ENCODE data around the gene NCAPG. TPM values are rescaled to one million over a fixed set of nuclear protein-coding genes. Genes with fewer than 3 reads are reported as not detected.

Gene NCAPG
- total RNA-seq, 1 donor from 2014 or later: 211 TPM

DNA sequence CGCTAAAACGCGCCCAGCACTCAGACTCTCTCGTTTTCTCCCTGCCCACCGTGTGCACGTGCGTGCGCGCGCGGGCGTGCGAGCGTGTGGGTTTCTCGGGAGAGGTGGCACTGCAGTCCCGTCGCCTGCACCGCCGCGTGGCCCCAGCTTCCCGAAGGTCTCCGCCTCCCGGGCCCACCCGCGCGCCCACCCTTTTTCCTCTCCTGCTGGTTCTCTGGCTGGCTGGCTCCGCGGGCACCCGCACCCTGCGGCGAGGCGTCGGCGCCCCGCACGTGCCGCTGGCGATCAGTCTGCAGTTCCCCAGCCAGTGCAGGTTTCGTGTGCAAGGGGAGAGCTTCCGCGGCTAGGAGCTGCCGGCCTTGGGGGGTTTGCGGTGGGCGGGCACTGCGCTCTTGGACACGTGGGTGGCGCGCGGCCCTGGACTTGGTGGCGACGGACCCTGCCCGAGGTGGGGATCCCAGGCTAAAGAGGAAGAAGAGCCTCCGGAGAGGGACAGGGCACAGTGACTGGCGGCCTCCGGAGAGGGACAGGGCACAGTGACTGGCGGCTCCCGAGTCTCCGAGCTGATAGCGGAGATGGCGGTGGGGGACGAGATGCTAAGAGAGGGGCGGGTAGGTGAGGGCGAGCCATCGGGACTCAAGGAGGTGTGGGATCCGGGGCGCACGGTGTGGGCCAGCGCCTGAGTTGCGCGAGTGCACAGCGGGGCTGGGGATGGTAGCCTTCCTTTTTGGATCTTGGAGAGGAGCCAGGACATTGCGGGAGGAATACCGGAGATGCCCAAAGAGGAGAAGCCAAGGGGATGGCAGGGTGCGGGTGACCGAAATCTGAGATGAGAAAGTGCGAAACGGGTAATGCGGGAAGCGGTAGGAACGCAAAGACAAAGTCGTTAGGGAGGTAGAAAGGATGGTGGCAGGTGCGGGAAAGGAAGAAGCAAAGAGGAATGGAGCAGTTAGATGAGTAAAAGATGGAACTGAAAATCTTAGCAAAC, 29.2 kb upstream of the NCAPG start, which contains the start of gene FAM184B:
FAM184B (minus strand) TSS at position 322 of the 988 bp plus-strand sequence. CDS start 322 bp downstream, outside the sequence.
- peak within 1 kb of the TSS; percentile 82 for H3K4me3 Mint-ChIP-seq
- H3K36me3 Mint-ChIP-seq: peaks cover 2% of the 10 kb centered on the region
- Histone ChIP-seq H3K27me3 (peaks cover 75% of the 10 kb centered on the region), H3K4me3 (peak within 1 kb of the TSS; percentile 44), H3K27ac (no peak within 1 kb of the TSS), H3K36me3 (no peaks in the 10 kb centered on the region), H3F3A (ENCODE audit: low read depth) (peaks cover 7% of the 10 kb centered on the region), H3K79me2 (ENCODE audit: low read depth) (no peaks in the 10 kb centered on the region), H2AFZ (replicated peaks) (peak within 1 kb of the TSS; percentile 78), H3K9me3 (ENCODE audit: low read depth) (no peaks in the 10 kb centered on the region), H3K4me2 (peak within 1 kb of the TSS; percentile 86), H4K20me1 (ENCODE audit: low read depth) (peaks cover 17% of the 10 kb centered on the region), H3K4me1 (peaks cover 28% of the 10 kb centered on the region), H3K9ac (no peak within 1 kb of the TSS)
- DNase-seq (ENCODE audit: low spot score): peak; percentile 49
- no peak within 1 kb of the TSS for H3K27ac Mint-ChIP-seq
- H3K9me3 Mint-ChIP-seq: no peaks in the 10 kb centered on the region
- H3K27me3 Mint-ChIP-seq (ENCODE audit: insufficient read depth, low read depth): peaks cover 21% of the 10 kb centered on the region
- TF ChIP-seq, protein P1, sequence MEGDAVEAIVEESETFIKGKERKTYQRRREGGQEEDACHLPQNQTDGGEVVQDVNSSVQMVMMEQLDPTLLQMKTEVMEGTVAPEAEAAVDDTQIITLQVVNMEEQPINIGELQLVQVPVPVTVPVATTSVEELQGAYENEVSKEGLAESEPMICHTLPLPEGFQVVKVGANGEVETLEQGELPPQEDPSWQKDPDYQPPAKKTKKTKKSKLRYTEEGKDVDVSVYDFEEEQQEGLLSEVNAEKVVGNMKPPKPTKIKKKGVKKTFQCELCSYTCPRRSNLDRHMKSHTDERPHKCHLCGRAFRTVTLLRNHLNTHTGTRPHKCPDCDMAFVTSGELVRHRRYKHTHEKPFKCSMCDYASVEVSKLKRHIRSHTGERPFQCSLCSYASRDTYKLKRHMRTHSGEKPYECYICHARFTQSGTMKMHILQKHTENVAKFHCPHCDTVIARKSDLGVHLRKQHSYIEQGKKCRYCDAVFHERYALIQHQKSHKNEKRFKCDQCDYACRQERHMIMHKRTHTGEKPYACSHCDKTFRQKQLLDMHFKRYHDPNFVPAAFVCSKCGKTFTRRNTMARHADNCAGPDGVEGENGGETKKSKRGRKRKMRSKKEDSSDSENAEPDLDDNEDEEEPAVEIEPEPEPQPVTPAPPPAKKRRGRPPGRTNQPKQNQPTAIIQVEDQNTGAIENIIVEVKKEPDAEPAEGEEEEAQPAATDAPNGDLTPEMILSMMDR (IDR thresholded peaks at IDR 0.05): no peak
- TF ChIP-seq EZH2 (IDR thresholded peaks at IDR 0.05): peak; percentile 94
- TF ChIP-seq EZH2phosphoT487 (IDR thresholded peaks at IDR 0.05): peak; percentile 83
- H3K4me1 Mint-ChIP-seq: peaks cover 16% of the 10 kb centered on the region

DNA sequence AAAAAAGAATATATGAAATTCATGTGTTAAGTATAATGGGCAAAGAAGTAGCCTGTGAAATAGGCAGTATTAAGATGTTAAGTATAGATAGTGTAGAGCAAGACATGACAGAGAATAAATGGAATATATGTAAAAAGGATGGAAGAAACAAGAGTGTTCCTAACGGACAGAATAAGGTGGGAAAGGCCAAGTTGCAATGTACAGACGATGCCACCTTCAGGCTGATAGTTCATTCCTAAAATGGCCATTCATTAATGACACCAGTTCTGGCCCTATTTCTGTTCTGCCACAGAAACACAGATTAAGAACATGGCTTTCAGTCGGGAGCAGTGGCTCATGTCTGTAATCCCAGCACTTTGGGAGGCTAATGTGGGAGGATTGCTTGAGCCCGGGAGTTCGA, 24.9 kb upstream of the NCAPG start:
- H3K4me3 Mint-ChIP-seq: no peak overlapping the region
- Histone ChIP-seq H3K4me2 (no peak overlapping the region), H3F3A (ENCODE audit: low read depth) (no peaks in the 10 kb centered on the region), H3K27ac (no peak overlapping the region), H3K4me3 (no peak overlapping the region), H2AFZ (replicated peaks) (no peak overlapping the region), H3K27me3 (peaks cover 32% of the 10 kb centered on the region), H3K9ac (no peak overlapping the region), H3K4me1 (peaks cover 18% of the 10 kb centered on the region), H3K36me3 (peaks cover 1% of the 10 kb centered on the region), H3K79me2 (ENCODE audit: low read depth) (no peaks in the 10 kb centered on the region), H3K9me3 (ENCODE audit: low read depth) (no peaks in the 10 kb centered on the region), H4K20me1 (ENCODE audit: low read depth) (peaks cover 8% of the 10 kb centered on the region)
- H3K27ac Mint-ChIP-seq: no peak overlapping the region
- no peaks in the 10 kb centered on the region for H3K9me3 Mint-ChIP-seq
- H3K36me3 Mint-ChIP-seq: no peaks in the 10 kb centered on the region
- TF ChIP-seq EZH2 (IDR thresholded peaks at IDR 0.05): no peak
- TF ChIP-seq, protein P1 (IDR thresholded peaks at IDR 0.05): peak; percentile 16
- H3K27me3 Mint-ChIP-seq (ENCODE audit: insufficient read depth, low read depth): peaks cover 11% of the 10 kb centered on the region
- no peak for DNase-seq (ENCODE audit: low spot score)
- H3K4me1 Mint-ChIP-seq: peaks cover 8% of the 10 kb centered on the region

DNA sequence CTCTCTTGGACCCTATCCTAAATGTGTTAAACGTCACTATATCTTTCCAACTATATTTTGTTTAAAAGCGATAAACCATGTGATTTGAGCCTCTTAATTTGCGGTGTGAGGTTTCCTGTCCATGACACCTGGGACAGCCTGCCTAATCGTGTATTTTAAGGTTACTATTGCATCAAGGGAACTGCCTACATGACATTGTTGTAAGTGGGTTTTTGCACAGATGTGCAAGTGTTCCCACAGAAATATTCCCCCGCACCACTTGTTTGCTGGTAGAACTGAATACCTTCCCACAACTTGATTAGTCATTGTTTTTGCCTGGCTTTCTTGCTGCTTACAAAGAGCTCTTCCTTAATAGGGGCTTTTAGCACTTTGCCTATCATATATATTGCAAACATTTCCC, 24.2 kb upstream of the NCAPG start:
- Histone ChIP-seq H3K9me3 (ENCODE audit: low read depth) (no peaks in the 10 kb centered on the region), H3K4me1 (peaks cover 13% of the 10 kb centered on the region), H3K27ac (no peak overlapping the region), H4K20me1 (ENCODE audit: low read depth) (peaks cover 8% of the 10 kb centered on the region), H3K4me3 (no peak overlapping the region), H2AFZ (replicated peaks) (no peak overlapping the region), H3K27me3 (peaks cover 25% of the 10 kb centered on the region), H3K36me3 (peaks cover 8% of the 10 kb centered on the region), H3K79me2 (ENCODE audit: low read depth) (no peaks in the 10 kb centered on the region), H3K9ac (no peak overlapping the region), H3F3A (ENCODE audit: low read depth) (no peaks in the 10 kb centered on the region), H3K4me2 (no peak overlapping the region)
- Mint-ChIP-seq H3K36me3 (no peaks in the 10 kb centered on the region), H3K27me3 (ENCODE audit: insufficient read depth, low read depth) (peaks cover 8% of the 10 kb centered on the region), H3K9me3 (no peaks in the 10 kb centered on the region), H3K27ac (no peak overlapping the region), H3K4me1 (peaks cover 8% of the 10 kb centered on the region), H3K4me3 (no peak overlapping the region)
- no peak for TF ChIP-seq EZH2phosphoT487 (IDR thresholded peaks at IDR 0.05)
- TF ChIP-seq, protein P1 (IDR thresholded peaks at IDR 0.05): no peak
- TF ChIP-seq EZH2 (IDR thresholded peaks at IDR 0.05): no peak
- no peak for DNase-seq (ENCODE audit: low spot score)

Data from neural progenitor cell (in vitro differentiated cells).